Fibroblast of lung (primary cell): ENCODE measurements around the gene PCBP3. TPM values are rescaled to one million over a fixed set of nuclear protein-coding genes. Genes with fewer than 3 reads are reported as not detected.

Experiments used
- DNase-seq, 2 donors: peaks; one replicate each; pipeline versions ENCODE4 v3.0.0 to v3.0.0-alpha.2; 2010; ENCODE audit warnings: low read depth in 2 of 2
- H2AFZ ChIP-seq: 2 replicates; pipeline ENCODE4 v1.5.1; 2012; ENCODE audit warnings: low read length, control low read depth, inconsistent platforms
- H3K27ac ChIP-seq: 2 replicates; pipeline ENCODE4 v1.5.1; 2011; ENCODE audit warnings: low read length, control low read depth; ENCODE audit not compliant: insufficient read depth
- H3K27me3 ChIP-seq: 2 replicates; pipeline ENCODE4 v1.5.1; 2011; ENCODE audit warnings: mild to moderate bottlenecking, low read length; ENCODE audit not compliant: control insufficient read depth, insufficient read depth
- H3K36me3 ChIP-seq: 2 replicates; pipeline ENCODE4 v1.5.1; 2011; ENCODE audit warnings: low read length; ENCODE audit not compliant: control insufficient read depth, insufficient read depth
- H3K4me1 ChIP-seq: 2 replicates; pipeline ENCODE4 v1.5.1; 2011; ENCODE audit warnings: low read length; ENCODE audit not compliant: control insufficient read depth, insufficient read depth; ENCODE audit errors: extremely low read depth
- H3K4me2 ChIP-seq: 2 replicates; pipeline ENCODE4 v1.5.1; 2011; ENCODE audit warnings: low read length, control low read depth; ENCODE audit not compliant: insufficient read depth; ENCODE audit errors: extremely low read depth
- H3K4me3 ChIP-seq, 4 experiments: fragments of 200-600 bp in 1 of 4; sonication (generic) in 1 of 4; replicated peaks in 1 of 4; 2 replicates each; pipeline ENCODE4 v1.5.1; 2011 to 2016; ENCODE audit warnings: low read length in 4 of 4, low read depth in 3 of 4, mild to moderate bottlenecking in 3 of 4, control low read depth in 2 of 4, inconsistent platforms in 1 of 4, mixed read lengths in 1 of 4; ENCODE audit not compliant: insufficient read depth in 1 of 4; ENCODE audit errors: control extremely low read depth in 1 of 4
- H3K79me2 ChIP-seq: 2 replicates; pipeline ENCODE4 v1.5.1; 2012; ENCODE audit warnings: mild to moderate bottlenecking, low read length, inconsistent platforms; ENCODE audit not compliant: control insufficient read depth, insufficient read depth
- H3K9ac ChIP-seq: 2 replicates; pipeline ENCODE4 v1.5.1; 2011; ENCODE audit warnings: mild to moderate bottlenecking, low read length, control low read depth; ENCODE audit not compliant: insufficient read depth
- H3K9me3 ChIP-seq: 2 replicates; pipeline ENCODE4 v1.5.1; 2012; ENCODE audit warnings: low read depth, low read length; ENCODE audit not compliant: control insufficient read depth, insufficient read depth
- H4K20me1 ChIP-seq: 2 replicates; pipeline ENCODE4 v1.5.1; 2011; ENCODE audit warnings: low read length; ENCODE audit not compliant: control insufficient read depth, insufficient read depth; ENCODE audit errors: extremely low read depth
- CTCF ChIP-seq, 2 donors: IDR thresholded peaks in 1 of 2; conservative IDR thresholded peaks in 1 of 2; 1 replicate in 1 of 2; 2 replicates in 1 of 2; pipeline ENCODE4 v1.5.1; 2011 to 2012; ENCODE audit warnings: low read length in 2 of 2, control low read depth in 1 of 2, inconsistent platforms in 1 of 2, low read depth in 1 of 2, mild to moderate bottlenecking in 1 of 2
- EZH2 ChIP-seq: IDR thresholded peaks from 2 replicates; pipeline ENCODE4 v1.5.1; 2012; ENCODE audit warnings: low read length, control low read depth, mild to moderate bottlenecking; ENCODE audit errors: missing control alignments
- polyA plus RNA-seq, 2 donors: library from polyadenylated mRNA; depleted of rRNA in 1 of 2; stranded (reverse) in 1 of 2; unstranded in 1 of 2; fragments of >200 nt; gene quantifications; 2 replicates each; pipeline ENCODE4 v1.2.1, GENCODE V29; 2011 to 2012; ENCODE audit warnings: missing spikeins in 1 of 2
- total RNA-seq: library from RNA; depleted of rRNA; stranded (reverse); fragments of >200 nt; gene quantifications from 2 replicates; pipeline ENCODE4 v1.2.1, GENCODE V29; 2014

The PCBP3 gene
- total and polyA plus RNA-seq, 2 donors (not counting 1 experiment from before 2014, with no cell fraction given), result 0.51 to 1.7 TPM

GRCh38 chr21:45868488-45868887 is 225.0 kb downstream of the PCBP3 start:
- H4K20me1 ChIP-seq, result no peaks in the 10 kb centered on the region
- DNase-seq, result no peak
- H3K27ac ChIP-seq, result no peak overlapping the region
- H3K9me3 ChIP-seq, result no peaks in the 10 kb centered on the region
- H3K4me2 ChIP-seq, result no peak overlapping the region
- no peaks in the 10 kb centered on the region for H3K36me3 ChIP-seq
- H3K4me3 ChIP-seq, result no peak overlapping the region
- H3K9ac ChIP-seq, result no peak overlapping the region
- H2AFZ ChIP-seq, result peak overlapping the region; percentile 14
- H3K79me2 ChIP-seq, result no peaks in the 10 kb centered on the region
- peaks cover 3% of the 10 kb centered on the region for H3K4me1 ChIP-seq
- TF ChIP-seq EZH2, result no peak
- no peak for TF ChIP-seq CTCF (conservative IDR thresholded peaks at IDR 0.05 in 1 of 2, IDR thresholded peaks at IDR 0.05 in 1 of 2; ENCODE audit: low read depth in 1 of 2, low read length in 2 of 2)
- H3K27me3 ChIP-seq, result no peaks in the 10 kb centered on the region

- Histone ChIP-seq H3K4me1 (peaks cover 3% of the 10 kb centered on the region), H3K4me3 (no peak overlapping the region), H3K9ac (no peak overlapping the region), H3K4me2 (no peak overlapping the region), H2AFZ (no peak overlapping the region), H3K27me3 (no peaks in the 10 kb centered on the region), H3K36me3 (no peaks in the 10 kb centered on the region), H3K79me2 (no peaks in the 10 kb centered on the region), H3K9me3 (no peaks in the 10 kb centered on the region), H4K20me1 (no peaks in the 10 kb centered on the region), H3K27ac (no peak overlapping the region)
- peak; percentile 63 to 81 for DNase-seq
- TF ChIP-seq EZH2 (no peak), CTCF (conservative IDR thresholded peaks at IDR 0.05 in 1 of 2, IDR thresholded peaks at IDR 0.05 in 1 of 2; ENCODE audit: low read depth in 1 of 2, low read length in 2 of 2) (no peak)
These were observed 225.8 kb downstream of the PCBP3 start for GRCh38 chr21:45869121-45870007.

DNA sequence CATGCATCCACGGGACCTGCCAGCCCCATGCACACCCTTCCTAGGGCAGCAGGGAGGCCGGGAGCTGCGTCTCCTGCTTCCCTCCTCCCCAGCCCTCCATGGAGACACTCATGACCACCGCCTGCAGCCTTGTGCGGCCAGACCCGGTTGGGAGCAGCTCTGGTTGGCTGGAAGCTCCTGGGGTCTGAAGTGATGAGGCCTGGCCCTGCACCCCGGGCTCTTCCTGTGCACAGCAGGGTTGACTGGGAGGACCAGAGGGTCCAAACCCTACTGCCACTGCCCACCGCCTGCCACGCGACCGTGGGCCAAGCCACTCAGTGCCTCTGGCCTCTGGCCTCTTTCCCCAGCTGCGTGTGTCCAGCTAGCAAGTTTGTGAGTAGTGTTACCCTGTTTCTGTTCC is 226.9 kb downstream of the PCBP3 start:
- no peaks in the 10 kb centered on the region for H3K9me3 ChIP-seq
- no peaks in the 10 kb centered on the region for H3K36me3 ChIP-seq
- H3K9ac ChIP-seq, result no peak overlapping the region
- H4K20me1 ChIP-seq, result no peaks in the 10 kb centered on the region
- DNase-seq, result no peak
- no peaks in the 10 kb centered on the region for H3K79me2 ChIP-seq
- TF ChIP-seq EZH2 (no peak), CTCF (conservative IDR thresholded peaks at IDR 0.05 in 1 of 2, IDR thresholded peaks at IDR 0.05 in 1 of 2; ENCODE audit: low read depth in 1 of 2, low read length in 2 of 2) (no peak)
- H3K27ac ChIP-seq, result no peak overlapping the region
- no peak overlapping the region for H3K4me3 ChIP-seq
- H3K27me3 ChIP-seq, result no peaks in the 10 kb centered on the region
- H2AFZ ChIP-seq, result no peak overlapping the region
- H3K4me2 ChIP-seq, result no peak overlapping the region
- peaks cover 4% of the 10 kb centered on the region for H3K4me1 ChIP-seq
